ENCODE results near the gene DSE.

DSE gene

GRCh38 chr6:116359835-116360234, 10.9 kb upstream of the DSE start:
- Histone ChIP-seq H3K27ac (ENCODE audit: insufficient read depth in 1 of 2, low read depth in 1 of 2, low read length in 2 of 2, poor library complexity in 1 of 2, severe bottlenecking in 2 of 2) (no peak overlapping the region), H3K9me3 (ENCODE audit: control extremely low read depth in 1 of 5, control insufficient read depth in 4 of 5, insufficient read depth in 2 of 5, low read depth in 1 of 5, low read length in 4 of 5) (no peaks in the 10 kb centered on the region), H3K27me3 (replicated peaks in 2 of 5; ENCODE audit: control insufficient read depth in 4 of 5, insufficient read depth in 5 of 5, low read length in 4 of 5) (no peaks in the 10 kb centered on the region), H3K4me1 (ENCODE audit: control extremely low read depth in 1 of 4, control insufficient read depth in 4 of 4, insufficient read depth in 4 of 4, low read length in 3 of 4) (peaks cover 0 to 10% (median 3%) of the 10 kb centered on the region in 4 experiments), H3K36me3 (ENCODE audit: control insufficient read depth in 4 of 4, insufficient read depth in 4 of 4, low read length in 3 of 4) (no peaks in the 10 kb centered on the region), H3K4me3 (ENCODE audit: control insufficient read depth in 1 of 7, extremely low read depth in 1 of 7, insufficient read depth in 4 of 7, low read depth in 2 of 7, low read length in 6 of 7) (no peak overlapping the region)
- POLR2A ChIA-PET: no interaction called here
- 86% methylated on average over 2 of the region's 2 CpGs for WGBS (ENCODE audit: insufficient coverage)
- no peak for DNase-seq
- CTCF ChIA-PET: interaction anchor here (1.1 to 1.2 kb wide), 2 partner anchors 9 to 54 kb away, joined by 3 to 4 read pairs; no protein-coding TSS in a partner anchor

- POLR2A ChIA-PET: no interaction called here
- H3K4me1 ChIP-seq (ENCODE audit: control extremely low read depth in 1 of 4, control insufficient read depth in 4 of 4, insufficient read depth in 4 of 4, low read length in 3 of 4): peaks cover 0 to 15% (median 3%) of the 10 kb centered on the region in 4 experiments
- CTCF ChIA-PET: interaction anchor here (0.6 to 1.7 kb wide), 4 partner anchors 46 to 115 kb away, joined by 3 to 9 read pairs (median 3); no protein-coding TSS in a partner anchor
- no peak overlapping the region for H3K27ac ChIP-seq (ENCODE audit: insufficient read depth in 1 of 2, low read depth in 1 of 2, low read length in 2 of 2, poor library complexity in 1 of 2, severe bottlenecking in 2 of 2)
- H3K36me3 ChIP-seq (ENCODE audit: control insufficient read depth in 4 of 4, insufficient read depth in 4 of 4, low read length in 3 of 4): no peaks in the 10 kb centered on the region
- H3K27me3 ChIP-seq (replicated peaks in 2 of 5; ENCODE audit: control insufficient read depth in 4 of 5, insufficient read depth in 5 of 5, low read length in 4 of 5): no peaks in the 10 kb centered on the region
- DNase-seq: no peak
- 100% methylated on average over 1 of the region's 2 CpGs for WGBS (ENCODE audit: insufficient coverage)
- no peak overlapping the region for H3K4me3 ChIP-seq (ENCODE audit: control insufficient read depth in 1 of 7, extremely low read depth in 1 of 7, insufficient read depth in 4 of 7, low read depth in 2 of 7, low read length in 6 of 7)
- H3K9me3 ChIP-seq (ENCODE audit: control extremely low read depth in 1 of 5, control insufficient read depth in 4 of 5, insufficient read depth in 2 of 5, low read depth in 1 of 5, low read length in 4 of 5): no peaks in the 10 kb centered on the region
These were observed 8.5 kb upstream of the DSE start for GRCh38 chr6:116362276-116362675.

GRCh38 chr6:116363759-116364158, 7.0 kb upstream of the DSE start:
- H3K36me3 ChIP-seq (ENCODE audit: control insufficient read depth in 4 of 4, insufficient read depth in 4 of 4, low read length in 3 of 4): no peaks in the 10 kb centered on the region
- no peaks in the 10 kb centered on the region for H3K9me3 ChIP-seq (ENCODE audit: control extremely low read depth in 1 of 5, control insufficient read depth in 4 of 5, insufficient read depth in 2 of 5, low read depth in 1 of 5, low read length in 4 of 5)
- DNase-seq: peak; percentile 47 to 88 (median 85)
- CTCF ChIA-PET: no interaction called here
- H3K27me3 ChIP-seq (replicated peaks in 2 of 5; ENCODE audit: control insufficient read depth in 4 of 5, insufficient read depth in 5 of 5, low read length in 4 of 5): no peaks in the 10 kb centered on the region
- peaks cover 0 to 24% (median 3%) of the 10 kb centered on the region in 4 experiments for H3K4me1 ChIP-seq (ENCODE audit: control extremely low read depth in 1 of 4, control insufficient read depth in 4 of 4, insufficient read depth in 4 of 4, low read length in 3 of 4)
- H3K4me3 ChIP-seq (ENCODE audit: control insufficient read depth in 1 of 7, extremely low read depth in 1 of 7, insufficient read depth in 4 of 7, low read depth in 2 of 7, low read length in 6 of 7): no peak overlapping the region
- POLR2A ChIA-PET: no interaction called here
- H3K27ac ChIP-seq (ENCODE audit: insufficient read depth in 1 of 2, low read depth in 1 of 2, low read length in 2 of 2, poor library complexity in 1 of 2, severe bottlenecking in 2 of 2): no peak overlapping the region

GRCh38 chr6:116364321-116364720, 6.4 kb upstream of the DSE start:
- POLR2A ChIA-PET: no interaction called here
- WGBS (ENCODE audit: insufficient coverage): 80% methylated on average over 1 of the region's 2 CpGs
- peaks cover 2 to 29% (median 5%) of the 10 kb centered on the region in 4 experiments for H3K4me1 ChIP-seq (ENCODE audit: control extremely low read depth in 1 of 4, control insufficient read depth in 4 of 4, insufficient read depth in 4 of 4, low read length in 3 of 4)
- CTCF ChIA-PET: interaction anchor here (1.3 kb wide), 1 partner anchor 77 kb away, joined by 3 read pairs; no protein-coding TSS in a partner anchor
- no peaks in the 10 kb centered on the region for H3K9me3 ChIP-seq (ENCODE audit: control extremely low read depth in 1 of 5, control insufficient read depth in 4 of 5, insufficient read depth in 2 of 5, low read depth in 1 of 5, low read length in 4 of 5)
- no peaks in the 10 kb centered on the region for H3K36me3 ChIP-seq (ENCODE audit: control insufficient read depth in 4 of 4, insufficient read depth in 4 of 4, low read length in 3 of 4)
- H3K27ac ChIP-seq (ENCODE audit: insufficient read depth in 1 of 2, low read depth in 1 of 2, low read length in 2 of 2, poor library complexity in 1 of 2, severe bottlenecking in 2 of 2): no peak overlapping the region
- no peak overlapping the region for H3K4me3 ChIP-seq (ENCODE audit: control insufficient read depth in 1 of 7, extremely low read depth in 1 of 7, insufficient read depth in 4 of 7, low read depth in 2 of 7, low read length in 6 of 7)
- no peaks in the 10 kb centered on the region for H3K27me3 ChIP-seq (replicated peaks in 2 of 5; ENCODE audit: control insufficient read depth in 4 of 5, insufficient read depth in 5 of 5, low read length in 4 of 5)
- no peak for DNase-seq

GRCh38 chr6:116365743-116366142, 5.0 kb upstream of the DSE start:
- no peak for DNase-seq
- no peaks in the 10 kb centered on the region for H3K27me3 ChIP-seq (replicated peaks in 2 of 5; ENCODE audit: control insufficient read depth in 4 of 5, insufficient read depth in 5 of 5, low read length in 4 of 5)
- no peak overlapping the region for H3K4me3 ChIP-seq (ENCODE audit: control insufficient read depth in 1 of 7, extremely low read depth in 1 of 7, insufficient read depth in 4 of 7, low read depth in 2 of 7, low read length in 6 of 7)
- H3K27ac ChIP-seq (ENCODE audit: insufficient read depth in 1 of 2, low read depth in 1 of 2, low read length in 2 of 2, poor library complexity in 1 of 2, severe bottlenecking in 2 of 2): no peak overlapping the region
- H3K36me3 ChIP-seq (ENCODE audit: control insufficient read depth in 4 of 4, insufficient read depth in 4 of 4, low read length in 3 of 4): no peaks in the 10 kb centered on the region
- H3K9me3 ChIP-seq (ENCODE audit: control extremely low read depth in 1 of 5, control insufficient read depth in 4 of 5, insufficient read depth in 2 of 5, low read depth in 1 of 5, low read length in 4 of 5): no peaks in the 10 kb centered on the region
- POLR2A ChIA-PET: no interaction called here
- 100% methylated on average over 1 of the region's 2 CpGs for WGBS (ENCODE audit: insufficient coverage)
- H3K4me1 ChIP-seq (ENCODE audit: control extremely low read depth in 1 of 4, control insufficient read depth in 4 of 4, insufficient read depth in 4 of 4, low read length in 3 of 4): peaks cover 7 to 40% (median 13%) of the 10 kb centered on the region in 4 experiments
- CTCF ChIA-PET: interaction anchor here (1.3 kb wide), 1 partner anchor 78 kb away, joined by 3 read pairs; no protein-coding TSS in a partner anchor

- no peaks in the 10 kb centered on the region for H3K36me3 ChIP-seq (ENCODE audit: control insufficient read depth in 4 of 4, insufficient read depth in 4 of 4, low read length in 3 of 4)
- no peak overlapping the region for H3K27ac ChIP-seq (ENCODE audit: insufficient read depth in 1 of 2, low read depth in 1 of 2, low read length in 2 of 2, poor library complexity in 1 of 2, severe bottlenecking in 2 of 2)
- no peaks in the 10 kb centered on the region for H3K27me3 ChIP-seq (replicated peaks in 2 of 5; ENCODE audit: control insufficient read depth in 4 of 5, insufficient read depth in 5 of 5, low read length in 4 of 5)
- H3K4me1 ChIP-seq (ENCODE audit: control extremely low read depth in 1 of 4, control insufficient read depth in 4 of 4, insufficient read depth in 4 of 4, low read length in 3 of 4): peaks cover 7 to 47% (median 17%) of the 10 kb centered on the region in 4 experiments
- 93% methylated on average over 6 of the region's 6 CpGs for WGBS (ENCODE audit: insufficient coverage)
- H3K9me3 ChIP-seq (ENCODE audit: control extremely low read depth in 1 of 5, control insufficient read depth in 4 of 5, insufficient read depth in 2 of 5, low read depth in 1 of 5, low read length in 4 of 5): no peaks in the 10 kb centered on the region
- DNase-seq: no peak
- ChIA-PET CTCF (interaction anchor here (1.1 to 1.4 kb wide), 2 partner anchors 44 to 98 kb away, joined by 3 to 4 read pairs; no protein-coding TSS in a partner anchor), POLR2A (no interaction called here)
- H3K4me3 ChIP-seq (ENCODE audit: control insufficient read depth in 1 of 7, extremely low read depth in 1 of 7, insufficient read depth in 4 of 7, low read depth in 2 of 7, low read length in 6 of 7): no peak overlapping the region
These were observed 3.9 kb upstream of the DSE start for GRCh38 chr6:116366740-116367275.

GRCh38 chr6:116369540-116369939, 1.2 kb upstream of the DSE start:
- H3K4me1 ChIP-seq (ENCODE audit: control extremely low read depth in 1 of 4, control insufficient read depth in 4 of 4, insufficient read depth in 4 of 4, low read length in 3 of 4): peaks cover 7 to 37% (median 14%) of the 10 kb centered on the region in 4 experiments
- H3K27ac ChIP-seq (ENCODE audit: insufficient read depth in 1 of 2, low read depth in 1 of 2, low read length in 2 of 2, poor library complexity in 1 of 2, severe bottlenecking in 2 of 2): peak overlapping the region in 1 of 2 experiments; percentile 54
- POLR2A ChIA-PET: interaction anchor here (1.6 kb wide), 1 partner anchor 90 kb away, joined by 4 read pairs; the partner anchor contains the start of gene TSPYL1
- no CpG with 5 or more reads among the region's 1 CpG for WGBS (ENCODE audit: insufficient coverage)
- peak in 2 of 3 donors; percentile 38 to 54 for DNase-seq
- no peaks in the 10 kb centered on the region for H3K9me3 ChIP-seq (ENCODE audit: control extremely low read depth in 1 of 5, control insufficient read depth in 4 of 5, insufficient read depth in 2 of 5, low read depth in 1 of 5, low read length in 4 of 5)
- H3K4me3 ChIP-seq (ENCODE audit: control insufficient read depth in 1 of 7, extremely low read depth in 1 of 7, insufficient read depth in 4 of 7, low read depth in 2 of 7, low read length in 6 of 7): peak overlapping the region in 6 of 7 experiments; percentile 21 to 88 (median 84)
- no peaks in the 10 kb centered on the region for H3K36me3 ChIP-seq (ENCODE audit: control insufficient read depth in 4 of 4, insufficient read depth in 4 of 4, low read length in 3 of 4)
- H3K27me3 ChIP-seq (replicated peaks in 2 of 5; ENCODE audit: control insufficient read depth in 4 of 5, insufficient read depth in 5 of 5, low read length in 4 of 5): no peaks in the 10 kb centered on the region
- CTCF ChIA-PET: interaction anchor here (0.8 to 1.5 kb wide), 3 partner anchors 9 to 77 kb away, joined by 3 to 5 read pairs (median 3); no protein-coding TSS in a partner anchor

Measured in common myeloid progenitor, CD34-positive (primary cell).